IPS-18a (cell line): ENCODE data around the gene FBXW9.
A peak's percentile ranks its signal among the peaks of the same experiment; 100 is the strongest.

Experiments
- H3K27ac ChIP-seq: one replicate; pipeline ENCODE4 v1.5.1; 2013; ENCODE audit warnings: low read length
- H3K27me3 ChIP-seq: one replicate; pipeline ENCODE4 v1.6.1; 2013; ENCODE audit warnings: mild to moderate bottlenecking, low read length; ENCODE audit not compliant: control insufficient read depth, insufficient read depth
- H3K36me3 ChIP-seq: one replicate; pipeline ENCODE4 v1.6.1; 2013; ENCODE audit warnings: low read depth, low read length; ENCODE audit not compliant: control insufficient read depth
- H3K4me1 ChIP-seq: one replicate; pipeline ENCODE4 v1.6.1; 2013; ENCODE audit warnings: low read depth, low read length; ENCODE audit not compliant: control insufficient read depth
- H3K4me3 ChIP-seq: one replicate; pipeline ENCODE4 v1.5.1; 2013; ENCODE audit warnings: low read length
- H3K9ac ChIP-seq: one replicate; pipeline ENCODE4 v1.6.1; 2013; ENCODE audit warnings: mild to moderate bottlenecking, low read length, moderate library complexity
- H3K9me3 ChIP-seq: one replicate; pipeline ENCODE4 v1.6.1; 2013; ENCODE audit warnings: low read depth, low read length; ENCODE audit not compliant: control insufficient read depth

The FBXW9 gene

DNA sequence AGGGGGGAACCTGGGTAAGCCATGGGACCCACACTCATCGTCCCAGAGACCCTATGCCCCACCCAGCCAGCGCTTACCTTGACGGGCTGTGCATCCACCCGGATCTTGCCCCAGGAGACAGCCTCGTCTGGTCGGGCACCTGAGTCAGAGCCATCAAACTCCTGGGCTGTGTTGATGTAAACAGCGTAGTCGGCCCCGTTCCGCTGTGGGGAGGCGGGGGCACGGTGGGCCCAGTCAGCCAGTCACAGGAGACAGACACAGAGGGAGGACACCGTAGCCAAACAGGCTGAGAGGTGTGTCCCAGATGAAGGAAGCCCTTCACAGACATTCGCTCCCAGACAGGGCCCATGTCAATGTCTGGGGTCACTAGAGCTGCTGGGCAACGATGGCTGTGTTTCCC, 20.5 kb downstream of the FBXW9 start:
- Histone ChIP-seq H3K27me3 (no peaks in the 10 kb centered on the region), H3K4me3 (no peak overlapping the region), H3K9me3 (no peaks in the 10 kb centered on the region), H3K4me1 (no peaks in the 10 kb centered on the region), H3K27ac (no peak overlapping the region), H3K9ac (no peak overlapping the region), H3K36me3 (peaks cover 58% of the 10 kb centered on the region)

- Histone ChIP-seq H3K9ac (no peak overlapping the region), H3K4me1 (no peaks in the 10 kb centered on the region), H3K4me3 (no peak overlapping the region), H3K36me3 (peaks cover 58% of the 10 kb centered on the region), H3K27me3 (no peaks in the 10 kb centered on the region), H3K9me3 (no peaks in the 10 kb centered on the region), H3K27ac (no peak overlapping the region)
Measured at GRCh38 chr19:12675399-12675798, 21.0 kb downstream of the FBXW9 start.

GRCh38 chr19:12672744-12673143, 23.7 kb downstream of the FBXW9 start:
- H3K9ac ChIP-seq, result no peak overlapping the region
- no peaks in the 10 kb centered on the region for H3K27me3 ChIP-seq
- H3K36me3 ChIP-seq, result peaks cover 38% of the 10 kb centered on the region
- H3K27ac ChIP-seq, result no peak overlapping the region
- no peaks in the 10 kb centered on the region for H3K4me1 ChIP-seq
- H3K4me3 ChIP-seq, result no peak overlapping the region
- no peaks in the 10 kb centered on the region for H3K9me3 ChIP-seq

DNA sequence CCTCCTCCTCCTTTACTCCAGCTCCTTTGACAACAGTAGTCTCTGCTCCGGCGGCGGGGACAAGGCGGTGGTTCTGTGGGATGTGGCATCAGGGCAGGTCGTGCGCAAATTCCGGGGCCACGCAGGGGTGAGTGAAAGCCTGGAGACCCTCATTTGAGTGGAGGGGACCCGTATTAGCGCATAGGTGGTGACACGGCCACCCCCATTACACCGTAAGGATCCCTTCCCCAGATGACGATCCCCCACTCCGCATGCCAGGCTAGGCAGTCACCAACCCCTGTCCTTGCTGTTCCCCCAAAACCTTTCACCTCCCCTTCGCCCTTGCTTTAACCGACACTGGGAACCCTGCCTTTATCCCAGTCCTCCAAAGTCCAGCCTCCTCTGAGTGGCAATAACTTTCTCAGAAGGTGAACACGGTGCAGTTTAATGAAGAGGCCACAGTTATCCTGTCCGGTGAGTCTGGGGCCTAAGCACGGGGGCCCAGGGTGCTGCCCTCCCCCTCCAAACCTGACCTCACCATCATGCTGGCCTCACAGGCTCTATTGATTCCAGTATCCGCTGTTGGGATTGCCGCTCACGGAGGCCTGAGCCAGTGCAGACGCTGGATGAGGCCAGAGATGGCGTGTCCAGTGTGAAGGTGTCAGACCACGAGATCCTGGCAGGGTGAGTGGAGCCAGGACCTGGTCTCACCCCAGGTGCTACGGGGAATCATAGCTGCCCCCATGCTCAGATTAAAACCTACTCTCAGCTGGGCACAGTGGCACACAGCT, 26.1 kb downstream of the FBXW9 start:
- Histone ChIP-seq H3K4me1 (no peaks in the 10 kb centered on the region), H3K36me3 (peaks cover 18% of the 10 kb centered on the region), H3K4me3 (peak overlapping the region; percentile 80), H3K27me3 (no peaks in the 10 kb centered on the region), H3K27ac (no peak overlapping the region), H3K9ac (peak overlapping the region; percentile 78), H3K9me3 (no peaks in the 10 kb centered on the region)

DNA sequence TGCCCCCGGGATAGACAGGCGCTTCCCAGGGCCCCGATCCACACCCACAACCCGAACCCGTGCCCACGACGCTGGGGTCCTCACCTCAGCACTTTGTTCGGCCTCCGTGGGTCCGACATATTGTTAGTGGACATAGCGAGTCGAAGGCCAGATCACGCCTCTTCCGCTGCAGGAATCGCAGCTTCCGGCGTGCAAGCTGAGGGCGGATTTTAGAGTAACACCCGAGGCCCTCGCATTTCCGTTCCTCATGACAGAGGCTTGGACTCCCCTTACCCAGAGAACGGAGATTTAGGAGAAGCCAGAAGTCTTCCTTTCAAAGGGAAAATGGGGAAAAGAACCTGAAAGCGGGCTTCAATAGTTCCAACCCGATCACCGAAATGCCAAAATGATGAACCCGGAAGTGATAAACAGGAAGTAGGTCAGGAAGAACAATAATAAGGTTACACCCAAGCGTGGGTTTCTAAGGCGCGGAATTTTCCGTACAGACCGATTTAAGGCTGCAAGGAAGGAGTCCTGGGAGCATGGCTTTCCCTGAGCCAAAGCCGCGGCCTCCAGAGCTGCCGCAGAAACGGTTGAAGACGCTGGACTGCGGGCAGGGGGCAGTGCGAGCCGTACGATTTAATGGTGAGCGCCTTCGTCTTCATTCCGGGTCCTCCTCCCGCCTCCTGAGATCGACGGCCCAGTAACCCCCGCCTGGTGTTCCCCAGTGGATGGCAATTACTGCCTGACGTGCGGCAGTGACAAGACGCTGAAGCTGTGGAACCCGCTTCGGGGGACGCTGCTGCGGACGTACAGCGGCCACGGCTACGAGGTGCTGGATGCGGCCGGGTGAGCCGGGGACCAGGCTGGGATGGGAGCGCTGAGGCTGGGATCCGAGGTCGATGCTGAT, 26.9 kb downstream of the FBXW9 start:
- no peaks in the 10 kb centered on the region for H3K4me1 ChIP-seq
- peaks cover 13% of the 10 kb centered on the region for H3K36me3 ChIP-seq
- no peaks in the 10 kb centered on the region for H3K9me3 ChIP-seq
- no peaks in the 10 kb centered on the region for H3K27me3 ChIP-seq
- H3K27ac ChIP-seq, result peak overlapping the region; percentile 94
- peak overlapping the region; percentile 78 for H3K9ac ChIP-seq
- H3K4me3 ChIP-seq, result peak overlapping the region; percentile 80

- Histone ChIP-seq H3K4me3 (peak overlapping the region; percentile 80), H3K27me3 (no peaks in the 10 kb centered on the region), H3K9me3 (no peaks in the 10 kb centered on the region), H3K27ac (no peak overlapping the region), H3K9ac (peak overlapping the region; percentile 78), H3K36me3 (peaks cover 7% of the 10 kb centered on the region), H3K4me1 (no peaks in the 10 kb centered on the region)
Measured at GRCh38 chr19:12668932-12669269, 27.5 kb downstream of the FBXW9 start.

DNA sequence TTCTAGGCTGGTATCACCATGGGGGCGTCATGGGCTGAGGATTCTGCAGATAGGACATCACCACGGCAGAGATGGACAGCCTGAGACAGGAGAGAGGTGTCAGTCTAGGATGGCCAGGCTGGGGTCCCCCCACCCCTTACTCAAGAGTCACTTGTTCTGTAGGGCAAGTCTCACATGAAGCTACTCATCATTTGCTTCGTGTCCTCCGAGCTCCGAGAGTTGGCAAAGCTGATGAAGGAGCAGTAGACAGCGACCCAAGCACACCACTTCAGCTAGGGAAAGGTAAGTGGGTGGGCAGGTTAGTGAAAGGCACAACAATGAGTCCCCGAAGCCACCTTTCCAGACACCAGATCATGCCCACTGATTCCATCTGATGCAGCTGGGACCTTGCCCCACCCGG, 28.1 kb downstream of the FBXW9 start:
- Histone ChIP-seq H3K4me3 (peak overlapping the region; percentile 80), H3K36me3 (peaks cover 4% of the 10 kb centered on the region), H3K27me3 (no peaks in the 10 kb centered on the region), H3K4me1 (no peaks in the 10 kb centered on the region), H3K9ac (peak overlapping the region; percentile 78), H3K27ac (no peak overlapping the region), H3K9me3 (no peaks in the 10 kb centered on the region)

GRCh38 chr19:12667731-12668302, 28.6 kb downstream of the FBXW9 start:
- Histone ChIP-seq H3K27ac (no peak overlapping the region), H3K27me3 (no peaks in the 10 kb centered on the region), H3K4me1 (no peaks in the 10 kb centered on the region), H3K36me3 (peaks cover 3% of the 10 kb centered on the region), H3K9me3 (no peaks in the 10 kb centered on the region), H3K9ac (no peak overlapping the region), H3K4me3 (peak overlapping the region; percentile 80)

GRCh38 chr19:12666265-12667048, 30.0 kb downstream of the FBXW9 start, which contains the start of the genes MAN2B1 and WDR83:
MAN2B1 (minus strand) TSS chr19:12666742; CDS start chr19:12666701, 41 bp downstream.
WDR83 (plus strand) TSS chr19:12666807; CDS start chr19:12669791, 2,984 bp downstream.
- peak within 1 kb of the TSS; percentile 71 for H3K9ac ChIP-seq
- peak within 1 kb of the TSS; percentile 78 for H3K4me3 ChIP-seq
- no peaks in the 10 kb centered on the region for H3K9me3 ChIP-seq
- no peak within 1 kb of the TSS for H3K27ac ChIP-seq
- H3K27me3 ChIP-seq, result no peaks in the 10 kb centered on the region
- peaks cover 3% of the 10 kb centered on the region for H3K36me3 ChIP-seq
- no peaks in the 10 kb centered on the region for H3K4me1 ChIP-seq

GRCh38 chr19:12665671-12666264, 30.7 kb downstream of the FBXW9 start:
- H3K27me3 ChIP-seq, result no peaks in the 10 kb centered on the region
- no peaks in the 10 kb centered on the region for H3K9me3 ChIP-seq
- H3K4me3 ChIP-seq, result peak overlapping the region; percentile 78
- peaks cover 9% of the 10 kb centered on the region for H3K36me3 ChIP-seq
- no peaks in the 10 kb centered on the region for H3K4me1 ChIP-seq
- peak overlapping the region; percentile 71 for H3K9ac ChIP-seq
- H3K27ac ChIP-seq, result no peak overlapping the region

- H3K4me1 ChIP-seq, result no peaks in the 10 kb centered on the region
- no peak overlapping the region for H3K9ac ChIP-seq
- no peaks in the 10 kb centered on the region for H3K27me3 ChIP-seq
- H3K36me3 ChIP-seq, result peaks cover 9% of the 10 kb centered on the region
- no peaks in the 10 kb centered on the region for H3K9me3 ChIP-seq
- no peak overlapping the region for H3K4me3 ChIP-seq
- H3K27ac ChIP-seq, result no peak overlapping the region
Measured at GRCh38 chr19:12665281-12665573, 31.2 kb downstream of the FBXW9 start.
